ENCODE data around the gene PAPOLB. TPM values are rescaled to one million over a fixed set of nuclear protein-coding genes. Genes with fewer than 3 reads are reported as not detected.

The PAPOLB gene
- total RNA-seq, 1 experiment from 2014 or later = not detected

- no peak for DNase-seq (ENCODE audit: unreplicated experiment)
- POLR2A ChIA-PET = no interaction called here
- Mint-ChIP-seq H3K4me3 (ENCODE audit: unreplicated experiment) (no peak overlapping the region), H3K4me1 (ENCODE audit: insufficient read depth, unreplicated experiment) (no peaks in the 10 kb centered on the region), H3K36me3 (ENCODE audit: insufficient read depth, unreplicated experiment) (peaks cover 4% of the 10 kb centered on the region), H3K27ac (ENCODE audit: low read depth, unreplicated experiment) (no peak overlapping the region), H3K27me3 (ENCODE audit: insufficient read depth, unreplicated experiment) (peaks cover 13% of the 10 kb centered on the region), H3K9me3 (ENCODE audit: unreplicated experiment) (no peaks in the 10 kb centered on the region)
- no peak for TF ChIP-seq CTCF (IDR thresholded peaks at IDR 0.05; ENCODE audit: unreplicated experiment)
- CTCF ChIA-PET = no interaction called here
- no TSS peak for BruUV-seq (replicated peaks)
- intact Hi-C loops (cut with micrococcal nuclease) = no loop called here
These were observed 20.6 kb upstream of the PAPOLB start for GRCh38 chr7:4882169-4883032.

GRCh38 chr7:4880218-4880617 lies 18.4 kb upstream of the PAPOLB start:
- no peaks in the 10 kb centered on the region for H3K9me3 Mint-ChIP-seq (ENCODE audit: unreplicated experiment)
- no peak for TF ChIP-seq CTCF (IDR thresholded peaks at IDR 0.05; ENCODE audit: unreplicated experiment)
- ChIA-PET CTCF (interaction anchor here (0.6 kb wide), 1 partner anchor 35 kb away, joined by 3 read pairs; no protein-coding TSS in a partner anchor), POLR2A (interaction anchor here (0.5 to 1.3 kb wide), 2 partner anchors 13 to 18 kb away, joined by 3 to 4 read pairs; no protein-coding TSS in a partner anchor)
- intact Hi-C loops (cut with micrococcal nuclease) = no loop called here
- no TSS peak for BruUV-seq (replicated peaks)
- H3K36me3 Mint-ChIP-seq (ENCODE audit: insufficient read depth, unreplicated experiment) = peaks cover 7% of the 10 kb centered on the region
- no peak for DNase-seq (ENCODE audit: unreplicated experiment)
- peaks cover 13% of the 10 kb centered on the region for H3K27me3 Mint-ChIP-seq (ENCODE audit: insufficient read depth, unreplicated experiment)
- H3K4me3 Mint-ChIP-seq (ENCODE audit: unreplicated experiment) = no peak overlapping the region
- no peak overlapping the region for H3K27ac Mint-ChIP-seq (ENCODE audit: low read depth, unreplicated experiment)
- H3K4me1 Mint-ChIP-seq (ENCODE audit: insufficient read depth, unreplicated experiment) = no peaks in the 10 kb centered on the region

DNA sequence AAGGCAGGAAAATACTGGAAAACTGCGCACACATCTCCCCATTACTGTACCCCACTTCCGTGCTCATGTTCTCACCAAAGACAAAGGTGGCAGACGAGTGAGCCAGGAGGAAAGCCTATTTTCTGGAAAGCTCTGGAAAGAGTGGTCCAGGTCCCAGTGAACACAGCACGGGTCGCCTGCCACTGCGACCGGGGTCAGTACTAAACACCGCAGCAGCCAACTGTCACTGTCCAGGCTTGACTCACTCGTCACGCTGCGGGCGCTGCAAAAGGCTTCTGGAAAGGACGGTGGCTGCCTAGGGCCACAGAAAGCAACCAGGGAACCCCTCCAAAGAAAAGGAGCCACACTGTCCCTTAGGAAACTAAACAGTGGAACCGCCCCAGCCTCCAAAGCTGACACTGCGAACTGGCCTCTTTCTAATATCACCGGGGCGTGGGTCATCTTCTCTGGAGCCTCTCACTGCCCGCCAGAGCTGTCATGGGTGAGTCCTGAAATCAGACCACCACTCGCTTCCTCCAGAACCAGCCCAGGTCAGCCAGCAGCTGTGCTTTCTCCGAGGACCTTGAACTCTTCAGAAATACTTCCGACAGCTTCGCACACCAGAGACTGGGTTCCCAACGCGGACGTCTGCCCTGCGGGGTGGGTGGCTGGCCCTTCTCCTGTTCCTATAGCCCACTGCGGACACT lies 17.7 kb upstream of the PAPOLB start:
- Mint-ChIP-seq H3K4me3 (ENCODE audit: unreplicated experiment) (no peak overlapping the region), H3K4me1 (ENCODE audit: insufficient read depth, unreplicated experiment) (no peaks in the 10 kb centered on the region), H3K9me3 (ENCODE audit: unreplicated experiment) (no peaks in the 10 kb centered on the region), H3K36me3 (ENCODE audit: insufficient read depth, unreplicated experiment) (peaks cover 7% of the 10 kb centered on the region), H3K27ac (ENCODE audit: low read depth, unreplicated experiment) (no peak overlapping the region), H3K27me3 (ENCODE audit: insufficient read depth, unreplicated experiment) (peaks cover 13% of the 10 kb centered on the region)
- BruUV-seq (replicated peaks) = no TSS peak
- CTCF ChIA-PET = no interaction called here
- intact Hi-C loops (cut with micrococcal nuclease) = no loop called here
- DNase-seq (ENCODE audit: unreplicated experiment) = no peak
- no peak for TF ChIP-seq CTCF (IDR thresholded peaks at IDR 0.05; ENCODE audit: unreplicated experiment)
- POLR2A ChIA-PET = interaction anchor here (0.5 to 1.3 kb wide), 2 partner anchors 12 to 19 kb away, joined by 3 to 4 read pairs; no protein-coding TSS in a partner anchor
